Liver (tissue), 9 donors: ENCODE measurements around the gene LHFPL3. TPM values are rescaled to one million over a fixed set of nuclear protein-coding genes. Genes with fewer than 3 reads are reported as not detected.

Experiments used
- DNase-seq: peaks from one replicate; pipeline ENCODE4 v3.0.0-alpha.2; 2017; ENCODE audit warnings: low spot score
- H3K27ac ChIP-seq, 2 donors: one replicate each; pipeline ENCODE4 v1.7.0; 2013; ENCODE audit warnings: inconsistent platforms in 2 of 2, low read length in 2 of 2, control low read depth in 1 of 2, low read depth in 1 of 2, mild to moderate bottlenecking in 1 of 2
- H3K27me3 ChIP-seq, 4 donors: one replicate each; pipeline versions ENCODE4 v1.6.1 to v1.7.0; 2013; ENCODE audit warnings: low read length in 3 of 4, inconsistent platforms in 1 of 4, mild to moderate bottlenecking in 1 of 4, moderate library complexity in 1 of 4; ENCODE audit not compliant: control insufficient read depth in 4 of 4, insufficient read depth in 4 of 4
- H3K36me3 ChIP-seq, 4 donors: one replicate each; pipeline versions ENCODE4 v1.6.1 to v1.7.0; 2013; ENCODE audit warnings: low read length in 3 of 4, mild to moderate bottlenecking in 3 of 4, low read depth in 1 of 4, moderate library complexity in 1 of 4; ENCODE audit not compliant: control insufficient read depth in 4 of 4, insufficient read depth in 3 of 4
- H3K4me1 ChIP-seq, 4 donors: one replicate each; pipeline versions ENCODE4 v1.6.1 to v1.7.0; 2013; ENCODE audit warnings: low read length in 3 of 4, mild to moderate bottlenecking in 3 of 4, moderate library complexity in 1 of 4; ENCODE audit not compliant: control insufficient read depth in 4 of 4, insufficient read depth in 4 of 4
- H3K4me3 ChIP-seq, 3 donors: one replicate each; pipeline versions ENCODE4 v1.6.1 to v1.7.0; 2013; ENCODE audit warnings: low read length in 3 of 3, control low read depth in 1 of 3, low read depth in 1 of 3, mild to moderate bottlenecking in 1 of 3
- H3K9ac ChIP-seq, 2 donors: one replicate each; pipeline ENCODE4 v1.7.0; 2013; ENCODE audit warnings: low read length in 2 of 2, mild to moderate bottlenecking in 2 of 2, moderate library complexity in 2 of 2, control low read depth in 1 of 2, low read depth in 1 of 2
- H3K9me3 ChIP-seq, 4 donors: one replicate each; pipeline versions ENCODE4 v1.6.1 to v1.7.0; 2013; ENCODE audit warnings: low read length in 3 of 4; ENCODE audit not compliant: control insufficient read depth in 4 of 4
- EGR1 ChIP-seq, 2 donors: IDR thresholded peaks; 2 replicates each; pipeline ENCODE4 v1.6.1; 2016 to 2018; ENCODE audit warnings: antibody characterized with exemption in 2 of 2, low read depth in 2 of 2
- FOXA1 ChIP-seq: IDR thresholded peaks from 2 replicates; pipeline ENCODE4 v1.6.1; 2016; ENCODE audit warnings: antibody characterized with exemption
- FOXA2 ChIP-seq: IDR thresholded peaks from 2 replicates; pipeline ENCODE4 v1.6.1; 2016; ENCODE audit warnings: antibody characterized with exemption
- GABPA ChIP-seq, 2 donors: IDR thresholded peaks in 1 of 2; conservative IDR thresholded peaks in 1 of 2; 2 replicates each; pipeline ENCODE4 v1.6.1; 2016; ENCODE audit warnings: antibody characterized with exemption in 2 of 2, mild to moderate bottlenecking in 1 of 2, moderate library complexity in 1 of 2
- HNF4G ChIP-seq: IDR thresholded peaks from 2 replicates; pipeline ENCODE4 v1.6.1; 2016; ENCODE audit warnings: antibody characterized with exemption
- NR2F2 ChIP-seq: IDR thresholded peaks from 2 replicates; pipeline ENCODE4 v1.6.1; 2016; ENCODE audit warnings: antibody characterized with exemption
- RXRA ChIP-seq, 2 donors: IDR thresholded peaks; 2 replicates each; pipeline ENCODE4 v1.6.1; 2017 to 2018; ENCODE audit warnings: antibody characterized with exemption in 2 of 2, mild to moderate bottlenecking in 1 of 2
- SP1 ChIP-seq: IDR thresholded peaks from 2 replicates; pipeline ENCODE4 v1.6.1; 2018; ENCODE audit warnings: antibody characterized with exemption, mild to moderate bottlenecking
- TAF1 ChIP-seq: conservative IDR thresholded peaks from 2 replicates; pipeline ENCODE4 v1.6.1; 2016; ENCODE audit warnings: antibody characterized with exemption, mild to moderate bottlenecking
- YY1 ChIP-seq: IDR thresholded peaks from 2 replicates; pipeline ENCODE4 v1.6.1; 2016; ENCODE audit warnings: antibody characterized with exemption, mild to moderate bottlenecking
- WGBS: extraction: QIAGEN DNeasy Blood & Tissue Kit; methylation state at CpG from one replicate; pipeline ENCODE4 v1.1.7; 2013; 5-methylcytosine and 5-hydroxymethylcytosine counted together
- polyA plus RNA-seq, 2 donors: library from polyadenylated mRNA; stranded (reverse) in 1 of 2; unstranded in 1 of 2; fragments of 200-250 nt in 1 of 2; fragments of >200 nt in 1 of 2; fragmentation: Nextera tagmentation in 1 of 2; extraction: Ambion mirVana in 1 of 2; gene quantifications; one replicate each; pipeline versions ENCODE4 v1.2.1 to v1.2.3, GENCODE V29; 2013 to 2015
- total RNA-seq, 2 donors: library from RNA; depleted of rRNA; stranded (reverse); fragments of >200 nt; gene quantifications; one replicate each; pipeline ENCODE4 v1.2.3, GENCODE V29; 2014
- TF ChIP-seq, protein P1 (sequence below): IDR thresholded peaks from 2 replicates; pipeline ENCODE4 v1.6.1; 2016; ENCODE audit warnings: antibody characterized with exemption
- TF ChIP-seq, protein P2 (sequence below): IDR thresholded peaks from 2 replicates; pipeline ENCODE4 v1.6.1; 2016; ENCODE audit warnings: antibody characterized with exemption
- TF ChIP-seq, protein P3 (sequence below): fragments of 150-350 bp; IDR thresholded peaks from 2 replicates; pipeline ENCODE4 v1.5.1; 2017; ENCODE audit warnings: improper control_type of control experiment, low read depth, low read length; ENCODE audit not compliant: missing input control
- TF ChIP-seq, protein P4 (sequence below): IDR thresholded peaks from 2 replicates; pipeline ENCODE4 v1.6.1; 2016; ENCODE audit warnings: antibody characterized with exemption, mild to moderate bottlenecking
- donor health status: healthy.
- donor health status: healthy.
- donor health status: healthy.
- donor health status: healthy.
- donor health status: healthy.

LHFPL3 gene
- total and polyA plus RNA-seq, 4 donors: not detected

DNA sequence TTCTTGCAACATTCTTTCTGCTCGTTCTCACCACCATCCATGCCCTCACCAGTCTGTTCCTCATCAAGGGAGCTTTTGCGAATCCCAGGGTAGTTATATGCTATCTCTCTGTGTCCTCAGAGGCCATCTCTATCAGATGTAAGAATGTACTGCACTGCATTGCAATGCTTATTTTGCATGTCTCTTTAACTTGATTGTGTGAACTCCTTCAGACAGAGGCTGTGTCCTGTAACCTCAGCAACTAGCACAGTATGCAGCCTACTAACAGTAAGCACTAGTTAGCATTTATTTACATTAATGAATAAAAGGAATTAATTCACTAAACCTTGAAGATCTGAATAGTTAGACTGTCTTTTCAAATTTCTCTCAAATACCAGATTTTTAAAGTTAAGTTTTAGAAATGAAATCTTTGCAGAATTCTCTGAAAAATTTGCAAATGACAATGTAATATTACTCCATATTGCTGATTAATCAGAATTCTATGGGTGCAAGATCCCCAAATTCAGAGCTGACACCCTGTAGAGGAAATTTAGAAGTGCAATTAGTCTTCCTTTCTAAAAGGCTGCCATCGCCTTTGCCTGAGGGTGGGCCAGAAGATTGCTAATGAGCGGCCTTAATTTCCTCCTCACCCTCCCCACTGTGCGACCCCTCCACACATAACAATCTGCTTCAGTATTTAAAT lies 10.3 kb upstream of the LHFPL3 start:
- Histone ChIP-seq H3K27me3 (peaks cover 0 to 10% (median 3%) of the 10 kb centered on the region in 4 donors), H3K27ac (no peak overlapping the region), H3K4me1 (no peaks in the 10 kb centered on the region), H3K4me3 (no peak overlapping the region), H3K9me3 (peaks cover 2 to 12% (median 5%) of the 10 kb centered on the region in 4 donors), H3K9ac (no peak overlapping the region), H3K36me3 (no peaks in the 10 kb centered on the region)
- TF ChIP-seq GABPA (IDR thresholded peaks at IDR 0.05 in 1 of 2, conservative IDR thresholded peaks at IDR 0.05 in 1 of 2) (no peak), NR2F2 (no peak), FOXA2 (no peak), SP1 (no peak), EGR1 (IDR thresholded peaks at IDR 0.05; ENCODE audit: low read depth in 2 of 2) (no peak), YY1 (no peak), RXRA (IDR thresholded peaks at IDR 0.05) (no peak)
- TF ChIP-seq, protein P1, sequence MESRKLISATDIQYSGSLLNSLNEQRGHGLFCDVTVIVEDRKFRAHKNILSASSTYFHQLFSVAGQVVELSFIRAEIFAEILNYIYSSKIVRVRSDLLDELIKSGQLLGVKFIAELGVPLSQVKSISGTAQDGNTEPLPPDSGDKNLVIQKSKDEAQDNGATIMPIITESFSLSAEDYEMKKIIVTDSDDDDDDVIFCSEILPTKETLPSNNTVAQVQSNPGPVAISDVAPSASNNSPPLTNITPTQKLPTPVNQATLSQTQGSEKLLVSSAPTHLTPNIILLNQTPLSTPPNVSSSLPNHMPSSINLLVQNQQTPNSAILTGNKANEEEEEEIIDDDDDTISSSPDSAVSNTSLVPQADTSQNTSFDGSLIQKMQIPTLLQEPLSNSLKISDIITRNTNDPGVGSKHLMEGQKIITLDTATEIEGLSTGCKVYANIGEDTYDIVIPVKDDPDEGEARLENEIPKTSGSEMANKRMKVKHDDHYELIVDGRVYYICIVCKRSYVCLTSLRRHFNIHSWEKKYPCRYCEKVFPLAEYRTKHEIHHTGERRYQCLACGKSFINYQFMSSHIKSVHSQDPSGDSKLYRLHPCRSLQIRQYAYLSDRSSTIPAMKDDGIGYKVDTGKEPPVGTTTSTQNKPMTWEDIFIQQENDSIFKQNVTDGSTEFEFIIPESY: no peak
- TF ChIP-seq, protein P2, sequence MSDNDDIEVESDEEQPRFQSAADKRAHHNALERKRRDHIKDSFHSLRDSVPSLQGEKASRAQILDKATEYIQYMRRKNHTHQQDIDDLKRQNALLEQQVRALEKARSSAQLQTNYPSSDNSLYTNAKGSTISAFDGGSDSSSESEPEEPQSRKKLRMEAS: no peak
- TF ChIP-seq, protein P3, sequence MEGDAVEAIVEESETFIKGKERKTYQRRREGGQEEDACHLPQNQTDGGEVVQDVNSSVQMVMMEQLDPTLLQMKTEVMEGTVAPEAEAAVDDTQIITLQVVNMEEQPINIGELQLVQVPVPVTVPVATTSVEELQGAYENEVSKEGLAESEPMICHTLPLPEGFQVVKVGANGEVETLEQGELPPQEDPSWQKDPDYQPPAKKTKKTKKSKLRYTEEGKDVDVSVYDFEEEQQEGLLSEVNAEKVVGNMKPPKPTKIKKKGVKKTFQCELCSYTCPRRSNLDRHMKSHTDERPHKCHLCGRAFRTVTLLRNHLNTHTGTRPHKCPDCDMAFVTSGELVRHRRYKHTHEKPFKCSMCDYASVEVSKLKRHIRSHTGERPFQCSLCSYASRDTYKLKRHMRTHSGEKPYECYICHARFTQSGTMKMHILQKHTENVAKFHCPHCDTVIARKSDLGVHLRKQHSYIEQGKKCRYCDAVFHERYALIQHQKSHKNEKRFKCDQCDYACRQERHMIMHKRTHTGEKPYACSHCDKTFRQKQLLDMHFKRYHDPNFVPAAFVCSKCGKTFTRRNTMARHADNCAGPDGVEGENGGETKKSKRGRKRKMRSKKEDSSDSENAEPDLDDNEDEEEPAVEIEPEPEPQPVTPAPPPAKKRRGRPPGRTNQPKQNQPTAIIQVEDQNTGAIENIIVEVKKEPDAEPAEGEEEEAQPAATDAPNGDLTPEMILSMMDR: no peak
- TF ChIP-seq, protein P4, sequence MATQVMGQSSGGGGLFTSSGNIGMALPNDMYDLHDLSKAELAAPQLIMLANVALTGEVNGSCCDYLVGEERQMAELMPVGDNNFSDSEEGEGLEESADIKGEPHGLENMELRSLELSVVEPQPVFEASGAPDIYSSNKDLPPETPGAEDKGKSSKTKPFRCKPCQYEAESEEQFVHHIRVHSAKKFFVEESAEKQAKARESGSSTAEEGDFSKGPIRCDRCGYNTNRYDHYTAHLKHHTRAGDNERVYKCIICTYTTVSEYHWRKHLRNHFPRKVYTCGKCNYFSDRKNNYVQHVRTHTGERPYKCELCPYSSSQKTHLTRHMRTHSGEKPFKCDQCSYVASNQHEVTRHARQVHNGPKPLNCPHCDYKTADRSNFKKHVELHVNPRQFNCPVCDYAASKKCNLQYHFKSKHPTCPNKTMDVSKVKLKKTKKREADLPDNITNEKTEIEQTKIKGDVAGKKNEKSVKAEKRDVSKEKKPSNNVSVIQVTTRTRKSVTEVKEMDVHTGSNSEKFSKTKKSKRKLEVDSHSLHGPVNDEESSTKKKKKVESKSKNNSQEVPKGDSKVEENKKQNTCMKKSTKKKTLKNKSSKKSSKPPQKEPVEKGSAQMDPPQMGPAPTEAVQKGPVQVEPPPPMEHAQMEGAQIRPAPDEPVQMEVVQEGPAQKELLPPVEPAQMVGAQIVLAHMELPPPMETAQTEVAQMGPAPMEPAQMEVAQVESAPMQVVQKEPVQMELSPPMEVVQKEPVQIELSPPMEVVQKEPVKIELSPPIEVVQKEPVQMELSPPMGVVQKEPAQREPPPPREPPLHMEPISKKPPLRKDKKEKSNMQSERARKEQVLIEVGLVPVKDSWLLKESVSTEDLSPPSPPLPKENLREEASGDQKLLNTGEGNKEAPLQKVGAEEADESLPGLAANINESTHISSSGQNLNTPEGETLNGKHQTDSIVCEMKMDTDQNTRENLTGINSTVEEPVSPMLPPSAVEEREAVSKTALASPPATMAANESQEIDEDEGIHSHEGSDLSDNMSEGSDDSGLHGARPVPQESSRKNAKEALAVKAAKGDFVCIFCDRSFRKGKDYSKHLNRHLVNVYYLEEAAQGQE: no peak
- no peak for DNase-seq
- 58% methylated on average over 5 of the region's 5 CpGs for WGBS

DNA sequence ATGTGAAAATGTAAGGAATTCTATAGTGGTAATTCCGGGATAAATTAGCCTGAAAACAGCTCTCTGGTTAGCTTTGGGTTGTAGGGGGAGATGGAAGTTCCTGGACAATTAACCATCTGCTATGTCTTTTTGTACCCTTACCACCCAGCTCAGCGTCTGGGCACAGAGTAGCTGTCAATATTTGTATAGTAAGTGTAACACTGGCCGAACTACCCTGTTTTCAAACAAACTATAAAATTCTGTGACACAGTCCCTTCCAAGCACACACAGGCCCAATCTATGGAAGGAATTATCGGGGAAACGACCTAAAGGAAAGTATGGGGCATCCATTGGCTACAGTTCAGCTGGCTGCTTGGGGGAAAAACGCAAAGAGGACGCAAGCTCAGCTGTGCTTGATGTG lies 869 bp upstream of the LHFPL3 start:
- Histone ChIP-seq H3K9ac (no peak overlapping the region), H3K4me1 (peaks cover 0 to 13% (median 1%) of the 10 kb centered on the region in 4 donors), H3K9me3 (no peaks in the 10 kb centered on the region), H3K4me3 (no peak overlapping the region), H3K27ac (no peak overlapping the region), H3K36me3 (no peaks in the 10 kb centered on the region), H3K27me3 (peaks cover 2 to 20% (median 8%) of the 10 kb centered on the region in 4 donors)
- WGBS: 28% methylated on average over 7 of the region's 7 CpGs
- no peak for DNase-seq
- no peak for TF ChIP-seq TAF1
- TF ChIP-seq, protein P1: no peak
- TF ChIP-seq, protein P3: no peak
- TF ChIP-seq FOXA1: no peak
- TF ChIP-seq SP1: no peak
- no peak for TF ChIP-seq RXRA (IDR thresholded peaks at IDR 0.05)
- no peak for TF ChIP-seq EGR1 (IDR thresholded peaks at IDR 0.05; ENCODE audit: low read depth in 2 of 2)
- TF ChIP-seq HNF4G: no peak
- no peak for TF ChIP-seq FOXA2
- no peak for TF ChIP-seq GABPA (IDR thresholded peaks at IDR 0.05 in 1 of 2, conservative IDR thresholded peaks at IDR 0.05 in 1 of 2)
- no peak for TF ChIP-seq YY1
